ENCODE data around the gene CLUH. TPM values are rescaled to one million over a fixed set of nuclear protein-coding genes. Genes with fewer than 3 reads are reported as not detected.

The CLUH gene
- total RNA-seq, 1 experiment from 2014 or later: 161 TPM

DNA sequence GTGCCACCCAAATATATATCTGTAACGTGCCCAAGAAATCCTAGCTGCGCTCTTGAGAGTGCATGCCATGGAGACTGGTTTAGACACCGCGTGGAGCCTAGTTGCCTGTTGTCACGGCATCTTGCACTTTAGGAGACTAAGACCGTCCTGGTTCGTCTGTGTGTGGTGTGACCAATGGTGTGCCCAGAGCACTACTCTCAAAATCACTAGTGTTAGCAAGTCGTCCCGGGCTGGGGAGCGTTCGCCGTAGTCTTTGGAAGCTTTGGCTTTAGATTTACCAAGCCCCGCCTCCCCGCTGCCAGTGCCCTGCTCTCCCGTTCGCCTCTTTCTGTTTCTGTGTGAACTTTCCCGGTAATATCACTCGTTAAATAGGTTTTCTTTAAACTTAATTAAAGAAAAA, 27.0 kb downstream of the CLUH start:
- H3K9me3 ChIP-seq: no peaks in the 10 kb centered on the region
- no peaks in the 10 kb centered on the region for H3K9me3 Mint-ChIP-seq (ENCODE audit: unreplicated experiment)
- H3K4me3 ChIP-seq (ENCODE audit: low read depth, low read length): no peak overlapping the region
- intact Hi-C loops (cut with micrococcal nuclease; ENCODE audit: unreplicated experiment): no loop called here
- H3K36me3 ChIP-seq (ENCODE audit: control insufficient read depth, insufficient read depth, low read length): no peaks in the 10 kb centered on the region; the same call in 1 of the 2 replicates
- ChIA-PET CTCF (interaction anchor here (1.0 kb wide), 1 partner anchor 302 kb away, joined by 4 read pairs; no protein-coding TSS in a partner anchor), POLR2A (no interaction called here)
- no TSS peak for BruUV-seq (replicated peaks)
- H3K4me3 Mint-ChIP-seq (ENCODE audit: unreplicated experiment): no peak overlapping the region
- TF ChIP-seq CTCF (IDR thresholded peaks at IDR 0.05; ENCODE audit: insufficient read depth in 1 of 2, low read depth in 1 of 2, low read length in 1 of 2, severe bottlenecking in 1 of 2, unreplicated experiment in 1 of 2): no peak
- H3K36me3 Mint-ChIP-seq (ENCODE audit: insufficient read depth, unreplicated experiment): peaks cover 86% of the 10 kb centered on the region
- H3K27me3 Mint-ChIP-seq (ENCODE audit: insufficient read depth, unreplicated experiment): no peaks in the 10 kb centered on the region
- peaks cover 9% of the 10 kb centered on the region for H3K4me1 Mint-ChIP-seq (ENCODE audit: low read depth, unreplicated experiment)
- no peak for DNase-seq
- 0 out of 2 replicates have a peak, but pooled peaks cover 10% of the 10 kb centered on the region for H3K4me1 ChIP-seq
- H3K27me3 ChIP-seq (replicated peaks; ENCODE audit: control insufficient read depth, insufficient read depth, low read length): no peaks in the 10 kb centered on the region
- H3K27ac Mint-ChIP-seq (ENCODE audit: unreplicated experiment): no peak overlapping the region

DNA sequence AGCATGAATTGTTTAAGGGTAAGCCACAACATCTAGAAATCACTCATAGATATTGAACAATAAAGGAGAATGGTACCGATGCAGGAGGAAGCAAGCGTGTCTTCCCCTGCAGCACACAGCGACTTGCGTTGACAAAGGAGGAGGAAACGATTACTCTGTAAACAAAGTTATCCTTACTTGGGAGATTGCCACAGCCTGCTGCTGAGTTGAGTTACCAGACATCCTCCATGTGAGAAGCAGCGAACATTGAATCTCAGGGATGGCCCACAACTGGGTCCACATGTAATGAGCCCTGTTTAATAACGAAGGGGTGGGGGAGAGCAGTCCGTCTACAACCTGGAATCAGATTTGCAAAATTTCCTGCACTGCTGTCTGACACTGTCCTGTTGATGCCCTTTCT, 27.7 kb downstream of the CLUH start:
- BruUV-seq (replicated peaks): no TSS peak
- Mint-ChIP-seq H3K9me3 (ENCODE audit: unreplicated experiment) (no peaks in the 10 kb centered on the region), H3K36me3 (ENCODE audit: insufficient read depth, unreplicated experiment) (peaks cover 86% of the 10 kb centered on the region), H3K4me3 (ENCODE audit: unreplicated experiment) (no peak overlapping the region), H3K27me3 (ENCODE audit: insufficient read depth, unreplicated experiment) (no peaks in the 10 kb centered on the region), H3K4me1 (ENCODE audit: low read depth, unreplicated experiment) (peaks cover 9% of the 10 kb centered on the region), H3K27ac (ENCODE audit: unreplicated experiment) (no peak overlapping the region)
- Histone ChIP-seq H3K9me3 (no peaks in the 10 kb centered on the region), H3K27me3 (replicated peaks; ENCODE audit: control insufficient read depth, insufficient read depth, low read length) (no peaks in the 10 kb centered on the region), H3K4me1 (0 out of 2 replicates have a peak, but pooled peaks cover 10% of the 10 kb centered on the region), H3K36me3 (ENCODE audit: control insufficient read depth, insufficient read depth, low read length) (no peaks in the 10 kb centered on the region; the same call in 1 of the 2 replicates), H3K4me3 (ENCODE audit: low read depth, low read length) (no peak overlapping the region)
- ChIA-PET CTCF (no interaction called here), POLR2A (no interaction called here)
- intact Hi-C loops (cut with micrococcal nuclease; ENCODE audit: unreplicated experiment): no loop called here
- DNase-seq: no peak
- TF ChIP-seq CTCF (IDR thresholded peaks at IDR 0.05; ENCODE audit: insufficient read depth in 1 of 2, low read depth in 1 of 2, low read length in 1 of 2, severe bottlenecking in 1 of 2, unreplicated experiment in 1 of 2): no peak

DNA sequence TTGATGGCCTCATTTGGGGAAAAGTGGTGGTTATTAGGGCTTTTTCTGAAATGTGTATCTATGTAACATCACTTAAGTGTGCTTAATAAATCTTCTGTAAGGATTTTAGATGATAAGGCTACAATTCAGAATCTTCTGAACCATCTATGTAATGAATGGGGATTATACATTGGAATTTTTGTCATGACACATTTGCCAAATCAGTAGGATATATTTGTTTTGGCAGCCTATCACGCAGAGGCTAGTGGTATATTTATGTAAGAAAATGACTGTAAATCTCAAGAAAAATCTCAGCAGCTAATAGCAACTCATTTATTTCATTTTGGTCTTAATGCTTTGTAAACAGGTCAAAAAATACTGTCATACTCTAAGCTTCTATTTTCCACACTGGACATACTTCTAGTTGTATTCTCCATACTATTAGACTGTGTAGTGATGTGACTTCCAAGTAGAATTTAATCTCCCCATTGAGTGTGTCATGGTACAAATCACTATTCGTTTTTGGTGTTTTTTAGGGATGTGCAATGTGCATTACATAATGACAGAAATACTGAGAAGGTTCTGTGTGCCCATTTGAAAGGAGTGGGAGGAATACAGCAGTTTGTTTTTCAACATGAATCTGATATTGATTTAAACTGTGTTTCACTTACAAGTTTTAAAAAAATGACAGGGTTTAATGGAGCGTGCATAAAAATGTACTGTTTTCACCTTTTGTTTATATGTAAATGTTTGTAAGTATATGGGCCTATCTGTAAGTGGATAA, 29.2 kb downstream of the CLUH start:
- H3K9me3 ChIP-seq: no peaks in the 10 kb centered on the region
- H3K4me3 ChIP-seq (ENCODE audit: low read depth, low read length): no peak overlapping the region
- no peaks in the 10 kb centered on the region; the same call in 1 of the 2 replicates for H3K36me3 ChIP-seq (ENCODE audit: control insufficient read depth, insufficient read depth, low read length)
- no peaks in the 10 kb centered on the region for H3K9me3 Mint-ChIP-seq (ENCODE audit: unreplicated experiment)
- no peak for DNase-seq
- H3K36me3 Mint-ChIP-seq (ENCODE audit: insufficient read depth, unreplicated experiment): peaks cover 79% of the 10 kb centered on the region
- no peaks in the 10 kb centered on the region for H3K27me3 Mint-ChIP-seq (ENCODE audit: insufficient read depth, unreplicated experiment)
- 0 out of 2 replicates have a peak, but pooled peaks cover 10% of the 10 kb centered on the region for H3K4me1 ChIP-seq
- BruUV-seq (replicated peaks): no TSS peak
- H3K4me3 Mint-ChIP-seq (ENCODE audit: unreplicated experiment): no peak overlapping the region
- CTCF ChIA-PET: no interaction called here
- POLR2A ChIA-PET: no interaction called here
- H3K4me1 Mint-ChIP-seq (ENCODE audit: low read depth, unreplicated experiment): peaks cover 9% of the 10 kb centered on the region
- no peak overlapping the region for H3K27ac Mint-ChIP-seq (ENCODE audit: unreplicated experiment)
- H3K27me3 ChIP-seq (replicated peaks; ENCODE audit: control insufficient read depth, insufficient read depth, low read length): no peaks in the 10 kb centered on the region
- no peak for TF ChIP-seq CTCF (IDR thresholded peaks at IDR 0.05; ENCODE audit: insufficient read depth in 1 of 2, low read depth in 1 of 2, low read length in 1 of 2, severe bottlenecking in 1 of 2, unreplicated experiment in 1 of 2)
- intact Hi-C loops (cut with micrococcal nuclease; ENCODE audit: unreplicated experiment): no loop called here
